ENCODE data around the gene PRRC2B. TPM values are rescaled to one million over a fixed set of nuclear protein-coding genes. Genes with fewer than 3 reads are reported as not detected.
A peak's percentile ranks its signal among the peaks of the same experiment; 100 is the strongest.
"Not testable (repeated sequence)": the region's sequence is repeated elsewhere in the genome, so short reads cannot be mapped to it uniquely, and the experiment has no call there.

PRRC2B gene
- total and polyA plus RNA-seq, 4 donors = 39.4 to 171 (median 91.4) TPM

- WGBS, 2 donors = 7 to 9% methylated on average over 24 to 27 of the region's 27 CpGs
- no peak overlapping the region for H3K4me3 ChIP-seq
- DNase-seq (peak; percentile 82 to 90 (median 87)), ATAC-seq (ENCODE audit: insufficient read depth, low FRiP score) (peak; percentile 75)
- peak; percentile 70 for TF ChIP-seq CTCF (IDR thresholded peaks at IDR 0.05; ENCODE audit: control extremely low read depth, extremely low read depth)
- H3K9me3 ChIP-seq (ENCODE audit: control insufficient read depth in 4 of 4, insufficient read depth in 3 of 4, low read length in 3 of 4) = no peaks in the 10 kb centered on the region
- no peak overlapping the region for H3K27ac ChIP-seq (ENCODE audit: low read depth in 1 of 2, low read length in 1 of 2)
- no peak overlapping the region for H3K9ac ChIP-seq (ENCODE audit: insufficient read depth in 1 of 2, low read length in 2 of 2)
- H3K27me3 ChIP-seq (ENCODE audit: control insufficient read depth in 3 of 3, insufficient read depth in 3 of 3, low read length in 2 of 3) = no peaks in the 10 kb centered on the region
- peaks cover 0 to 9% (median 0%) of the 10 kb centered on the region in 5 donors for H3K4me1 ChIP-seq (ENCODE audit: control insufficient read depth in 5 of 5, insufficient read depth in 5 of 5, low read length in 5 of 5)
- no peaks in the 10 kb centered on the region for H3K36me3 ChIP-seq (ENCODE audit: control insufficient read depth in 4 of 4, insufficient read depth in 4 of 4, low read length in 4 of 4)
Measured at GRCh38 chr9:131349881-131350563, 43.9 kb upstream of the PRRC2B start.

GRCh38 chr9:131356479-131356878, 37.4 kb upstream of the PRRC2B start:
- H3K9me3 ChIP-seq (ENCODE audit: control insufficient read depth in 4 of 4, insufficient read depth in 3 of 4, low read length in 3 of 4); H3K4me3 ChIP-seq; H3K4me1 ChIP-seq (ENCODE audit: control insufficient read depth in 5 of 5, insufficient read depth in 5 of 5, low read length in 5 of 5); H3K27me3 ChIP-seq (ENCODE audit: control insufficient read depth in 3 of 3, insufficient read depth in 3 of 3, low read length in 2 of 3); H3K27ac ChIP-seq (ENCODE audit: low read depth in 1 of 2, low read length in 1 of 2); H3K9ac ChIP-seq (ENCODE audit: insufficient read depth in 1 of 2, low read length in 2 of 2); H3K36me3 ChIP-seq (ENCODE audit: control insufficient read depth in 4 of 4, insufficient read depth in 4 of 4, low read length in 4 of 4): not testable (repeated sequence)
- DNase-seq (peak; percentile 20 to 61 (median 41)), ATAC-seq (ENCODE audit: insufficient read depth, low FRiP score) (peak; percentile 86)
- 20 to 39% methylated on average over 5 of the region's 6 CpGs for WGBS, 2 donors

- TF ChIP-seq CTCF (IDR thresholded peaks at IDR 0.05; ENCODE audit: control extremely low read depth, extremely low read depth) = no peak
- H3K4me1 ChIP-seq (ENCODE audit: control insufficient read depth in 5 of 5, insufficient read depth in 5 of 5, low read length in 5 of 5) = peaks cover 0 to 5% (median 0%) of the 10 kb centered on the region in 5 donors
- WGBS, 2 donors = 79 to 80% methylated on average over 10 of the region's 10 CpGs
- H3K4me3 ChIP-seq = no peak overlapping the region
- no peak for DNase-seq
- ATAC-seq (ENCODE audit: insufficient read depth, low FRiP score) = no peak
- no peaks in the 10 kb centered on the region for H3K27me3 ChIP-seq (ENCODE audit: control insufficient read depth in 3 of 3, insufficient read depth in 3 of 3, low read length in 2 of 3)
- H3K27ac ChIP-seq (ENCODE audit: low read depth in 1 of 2, low read length in 1 of 2) = no peak overlapping the region
- H3K36me3 ChIP-seq (ENCODE audit: control insufficient read depth in 4 of 4, insufficient read depth in 4 of 4, low read length in 4 of 4) = no peaks in the 10 kb centered on the region
- no peak overlapping the region for H3K9ac ChIP-seq (ENCODE audit: insufficient read depth in 1 of 2, low read length in 2 of 2)
- H3K9me3 ChIP-seq (ENCODE audit: control insufficient read depth in 4 of 4, insufficient read depth in 3 of 4, low read length in 3 of 4) = no peaks in the 10 kb centered on the region
Measured at GRCh38 chr9:131358556-131358955, 35.3 kb upstream of the PRRC2B start.

- Histone ChIP-seq H3K9ac (ENCODE audit: insufficient read depth in 1 of 2, low read length in 2 of 2) (no peak overlapping the region), H3K27me3 (ENCODE audit: control insufficient read depth in 3 of 3, insufficient read depth in 3 of 3, low read length in 2 of 3) (no peaks in the 10 kb centered on the region), H3K9me3 (ENCODE audit: control insufficient read depth in 4 of 4, insufficient read depth in 3 of 4, low read length in 3 of 4) (no peaks in the 10 kb centered on the region), H3K4me1 (ENCODE audit: control insufficient read depth in 5 of 5, insufficient read depth in 5 of 5, low read length in 5 of 5) (peaks cover 0 to 5% (median 0%) of the 10 kb centered on the region in 5 donors), H3K27ac (ENCODE audit: low read depth in 1 of 2, low read length in 1 of 2) (peak overlapping the region in 1 of 2 donors; percentile 1), H3K4me3 (no peak overlapping the region), H3K36me3 (ENCODE audit: control insufficient read depth in 4 of 4, insufficient read depth in 4 of 4, low read length in 4 of 4) (no peaks in the 10 kb centered on the region)
- DNase-seq (peak; percentile 55 to 64 (median 56)), ATAC-seq (ENCODE audit: insufficient read depth, low FRiP score) (no peak)
- no peak for TF ChIP-seq CTCF (IDR thresholded peaks at IDR 0.05; ENCODE audit: control extremely low read depth, extremely low read depth)
- 24 to 42% methylated on average over 8 of the region's 8 CpGs for WGBS, 2 donors
Measured at GRCh38 chr9:131361202-131361833, 32.6 kb upstream of the PRRC2B start.
